GM21619 (cell line): ENCODE data around the gene TAF7L.
A peak's percentile ranks its signal among the peaks of the same experiment; 100 is the strongest.
"Not testable (repeated sequence)": the region's sequence is repeated elsewhere in the genome, so short reads cannot be mapped to it uniquely, and the experiment has no call there.

Experiments
- ATAC-seq: cut with Tn5 transposase; IDR thresholded peaks from one replicate; pipeline ENCODE4 v1.9.1; 2021; ENCODE audit not compliant: unreplicated experiment

TAF7L gene

GRCh38 chrX:101290957-101291603 lies at the start of gene TAF7L:
Gene TAF7L, minus strand, starts transcription at chrX:101291334. Its CDS starts 3,791 bp downstream, at chrX:101287543.
- ATAC-seq, result no peak

- no peak for ATAC-seq
Measured at GRCh38 chrX:101337776-101338271, 46.7 kb upstream of the TAF7L start.

GRCh38 chrX:101334310-101334709 lies 43.2 kb upstream of the TAF7L start:
- ATAC-seq, result not testable (repeated sequence)

GRCh38 chrX:101326600-101326999 lies 35.5 kb upstream of the TAF7L start:
- not testable (repeated sequence) for ATAC-seq

- no peak for ATAC-seq
Measured at GRCh38 chrX:101303790-101304189, 12.7 kb upstream of the TAF7L start.

- not testable (repeated sequence) for ATAC-seq
Measured at GRCh38 chrX:101295603-101296002, 4.5 kb upstream of the TAF7L start.

- ATAC-seq, result peak; percentile 47
Measured at GRCh38 chrX:101287402-101287801, 3.7 kb downstream of the TAF7L start.

- no peak for ATAC-seq
Measured at GRCh38 chrX:101276238-101276637, 14.9 kb downstream of the TAF7L start.

GRCh38 chrX:101274198-101274597 lies 16.9 kb downstream of the TAF7L start:
- no peak for ATAC-seq

- ATAC-seq, result no peak
Measured at GRCh38 chrX:101265869-101266428, 25.2 kb downstream of the TAF7L start.

- no peak for ATAC-seq
Measured at GRCh38 chrX:101263766-101264165, 27.4 kb downstream of the TAF7L start.

- ATAC-seq, result no peak
Measured at GRCh38 chrX:101262590-101262989, 28.5 kb downstream of the TAF7L start.

- no peak for ATAC-seq
Measured at GRCh38 chrX:101260435-101260834, 30.7 kb downstream of the TAF7L start.

GRCh38 chrX:101258259-101258581 lies 32.9 kb downstream of the TAF7L start:
- ATAC-seq, result no peak

GRCh38 chrX:101257448-101258258 lies 33.5 kb downstream of the TAF7L start:
- no peak for ATAC-seq

- ATAC-seq, result no peak
Measured at GRCh38 chrX:101252634-101253033, 38.5 kb downstream of the TAF7L start.

GRCh38 chrX:101241531-101241930 lies 49.6 kb downstream of the TAF7L start:
- no peak for ATAC-seq

- ATAC-seq, result no peak
Measured at GRCh38 chrX:101237041-101237440, 54.1 kb downstream of the TAF7L start.

- ATAC-seq, result no peak
Measured at GRCh38 chrX:101232316-101232715, 58.8 kb downstream of the TAF7L start.

- no peak for ATAC-seq
Measured at GRCh38 chrX:101231080-101231479, 60.1 kb downstream of the TAF7L start.

- no peak for ATAC-seq
Measured at GRCh38 chrX:101230636-101231035, 60.5 kb downstream of the TAF7L start.

GRCh38 chrX:101229170-101229569 lies 62.0 kb downstream of the TAF7L start:
- ATAC-seq, result no peak
